NCI-H1694 treated with DMSO at 0.1 percent for 48 hours (cell line): ENCODE results near the gene DUSP7.

Experiments
- DNase-seq: peaks from one replicate; lab custom pipeline; 2025; lab: John Stamatoyannopoulos, UW

The DUSP7 gene

GRCh38 chr3:52028572-52028971, 27.8 kb downstream of the DUSP7 start:
- no peak for DNase-seq

- peak; percentile 64 for DNase-seq
Observed at GRCh38 chr3:52026041-52026440, 30.3 kb downstream of the DUSP7 start.

GRCh38 chr3:52025453-52025852, 30.9 kb downstream of the DUSP7 start:
- no peak for DNase-seq

- no peak for DNase-seq
Observed at GRCh38 chr3:52024765-52025452, 31.5 kb downstream of the DUSP7 start.

GRCh38 chr3:52023860-52024764, 32.3 kb downstream of the DUSP7 start:
- no peak for DNase-seq

GRCh38 chr3:52023101-52023770, 33.1 kb downstream of the DUSP7 start:
- no peak for DNase-seq

DNA sequence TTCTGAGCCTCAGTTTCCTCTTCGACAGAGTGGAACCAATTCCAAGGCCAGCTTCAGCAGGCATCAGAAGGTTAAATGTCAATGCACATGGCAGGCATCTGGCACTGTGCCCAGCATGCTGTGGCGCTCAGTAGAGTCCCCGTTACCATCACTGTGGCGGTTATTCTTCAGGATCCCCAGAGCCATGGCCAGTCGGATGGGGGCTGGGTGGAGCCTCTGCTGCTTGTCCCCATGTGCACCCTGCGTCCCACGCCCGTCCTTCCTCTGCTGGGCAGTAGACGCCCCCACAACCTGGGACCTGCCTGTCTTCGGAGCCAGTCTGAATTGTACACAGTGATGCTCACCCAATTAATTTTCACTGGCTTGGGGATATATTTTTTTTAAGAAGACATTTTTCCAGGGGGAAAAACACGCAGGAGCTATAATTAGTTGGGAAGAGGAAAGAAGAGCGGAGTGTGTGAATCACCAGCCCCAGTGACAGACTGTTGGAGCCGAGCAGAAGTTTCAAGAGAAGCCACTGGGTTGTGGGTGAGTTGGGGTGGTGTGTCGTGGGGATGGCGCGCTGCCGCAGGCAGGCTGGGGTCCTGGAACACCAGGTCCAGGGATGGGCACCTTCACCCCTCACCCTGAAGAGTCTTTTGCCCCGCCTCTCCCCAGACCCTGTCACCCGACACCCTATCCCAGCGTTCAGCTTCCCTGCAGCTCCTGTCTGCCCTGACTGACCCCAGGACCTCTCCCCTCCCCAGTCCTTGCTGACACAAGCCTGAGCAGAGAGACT, 33.9 kb downstream of the DUSP7 start:
- DNase-seq: no peak

DNA sequence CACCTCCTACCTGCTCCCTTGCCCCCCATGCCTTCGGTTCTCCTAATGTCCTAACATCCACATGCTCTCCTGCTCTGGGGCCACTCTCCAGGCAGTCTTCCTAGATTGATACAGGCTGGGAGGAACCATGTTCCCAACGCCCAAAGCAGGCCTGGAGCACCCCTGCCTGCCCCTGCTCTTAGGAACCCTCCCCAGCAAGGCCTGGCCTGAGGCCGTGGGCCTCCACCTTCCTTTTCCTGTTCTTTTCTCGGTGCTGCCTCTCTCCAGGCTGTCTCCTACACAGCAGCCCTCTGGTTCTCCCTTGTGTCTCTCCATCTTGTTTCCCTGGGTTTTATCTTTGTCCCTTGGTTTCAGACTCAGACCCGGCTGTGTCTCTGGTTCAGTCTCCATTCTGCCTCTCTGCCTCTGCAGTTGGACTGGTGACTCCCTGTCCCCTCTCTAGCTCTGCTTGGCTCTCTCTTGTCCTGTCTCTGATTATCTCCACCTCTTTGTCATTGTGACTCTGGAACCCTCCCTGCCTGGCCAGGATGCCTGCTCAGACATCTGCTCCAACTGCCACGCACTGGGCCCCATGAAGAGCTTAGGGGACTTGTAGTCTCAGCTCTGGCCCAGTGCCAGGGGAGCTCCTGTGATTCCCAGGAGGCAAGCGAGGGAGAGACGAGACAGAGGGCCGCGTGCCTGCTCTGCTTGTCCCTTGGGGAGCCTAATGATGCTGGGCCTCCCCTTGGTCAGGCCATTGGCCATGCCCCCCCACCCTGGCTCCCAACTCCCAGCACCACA, 34.7 kb downstream of the DUSP7 start:
- peak; percentile 50 for DNase-seq

DNA sequence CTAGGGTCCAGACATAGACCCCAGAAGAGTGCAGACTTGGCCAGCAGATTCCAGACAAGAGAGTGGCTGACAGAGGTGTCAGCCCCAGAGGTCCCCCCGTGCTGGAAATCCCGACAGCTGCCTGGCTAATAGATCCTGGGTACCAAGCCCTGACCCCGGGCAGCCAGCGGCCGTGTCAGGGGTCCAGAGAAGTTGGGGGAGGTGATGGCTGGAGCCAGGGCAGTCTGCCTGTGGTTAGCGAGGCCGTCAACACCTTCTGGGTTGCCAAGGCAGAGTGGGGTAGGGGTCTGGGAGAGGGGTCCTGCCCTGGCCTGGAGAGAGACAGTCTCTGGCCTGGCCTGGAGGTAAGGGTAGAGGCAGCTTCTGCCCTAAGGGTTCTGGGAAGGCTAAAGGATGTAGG, 35.6 kb downstream of the DUSP7 start:
- DNase-seq: no peak

DNA sequence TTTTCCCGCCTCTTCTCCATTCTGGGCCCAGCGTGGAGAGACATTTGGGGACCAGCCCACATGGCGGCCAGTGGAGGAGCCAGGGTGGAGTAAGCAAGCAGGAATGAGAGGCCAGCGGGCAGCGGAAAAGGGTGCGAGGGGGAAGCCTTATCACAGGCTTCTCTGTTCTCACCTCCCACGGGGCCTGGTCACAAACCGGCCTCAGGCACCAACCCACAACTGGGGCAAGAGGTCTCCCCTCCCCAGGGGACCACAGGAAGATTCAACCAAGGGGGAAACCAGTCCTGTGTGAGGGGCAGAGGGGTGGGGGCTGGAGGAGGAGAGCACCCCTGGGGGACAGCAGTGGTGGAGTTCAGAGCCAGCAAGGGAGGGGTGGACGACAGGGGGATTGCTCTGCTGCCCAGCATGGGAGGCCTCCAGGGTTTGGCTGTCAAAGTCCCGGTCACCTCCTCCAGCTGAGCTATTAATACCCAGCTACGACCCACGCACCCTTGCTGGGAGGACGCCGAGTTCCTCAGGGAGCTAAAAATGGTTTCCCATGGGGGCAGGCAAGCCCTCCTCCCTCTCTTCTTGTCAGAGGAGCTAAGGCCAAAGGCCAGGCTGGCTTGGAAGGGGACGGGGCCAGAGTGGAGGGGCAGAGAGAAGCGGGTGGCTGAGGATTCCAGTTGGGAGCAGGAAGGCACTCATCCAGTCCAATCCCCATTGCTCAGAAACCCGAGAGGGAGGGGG, 36.9 kb downstream of the DUSP7 start:
- DNase-seq: no peak

- DNase-seq: no peak
Observed at GRCh38 chr3:52018319-52019000, 37.9 kb downstream of the DUSP7 start.

GRCh38 chr3:52017586-52017985, 38.8 kb downstream of the DUSP7 start:
- DNase-seq: no peak

DNA sequence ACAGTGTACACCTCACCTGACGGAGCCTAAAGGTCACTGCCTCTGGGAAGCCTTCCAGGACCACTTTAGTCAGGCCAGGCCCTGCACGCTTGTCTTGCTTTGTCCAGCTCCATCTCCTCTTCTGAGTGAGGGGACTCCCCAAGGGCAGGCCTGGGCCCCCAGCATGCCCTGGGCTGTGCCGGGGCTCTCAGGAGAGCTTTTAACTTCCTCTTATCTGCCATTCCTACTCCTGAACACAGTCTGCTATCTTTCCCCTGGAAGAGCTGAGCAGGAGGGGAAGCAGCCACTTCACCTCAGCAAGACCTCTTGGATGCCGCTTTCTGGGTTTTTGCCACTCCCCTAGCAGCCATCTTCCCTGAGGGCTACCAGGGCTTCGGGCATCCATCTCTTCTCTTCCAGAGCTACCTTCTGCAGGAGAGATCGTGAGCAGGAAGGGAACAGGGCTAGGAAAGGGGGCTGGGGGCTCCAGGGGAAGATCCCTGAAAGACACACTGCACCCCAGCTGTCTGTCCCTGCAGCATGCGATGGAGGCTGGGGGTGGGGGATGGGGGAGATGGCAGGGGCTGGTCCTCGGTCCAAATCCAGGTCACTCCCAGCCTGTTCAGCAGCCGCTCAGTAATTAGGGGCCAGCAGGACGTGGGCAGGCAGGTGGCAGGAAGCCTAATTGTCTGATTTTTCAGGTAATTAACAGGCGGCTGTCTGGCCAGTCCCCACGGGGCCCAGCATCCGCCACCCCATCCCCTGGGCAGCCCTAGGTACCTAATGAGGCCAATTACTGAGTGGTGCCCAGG, 40.7 kb downstream of the DUSP7 start:
- DNase-seq: no peak

DNA sequence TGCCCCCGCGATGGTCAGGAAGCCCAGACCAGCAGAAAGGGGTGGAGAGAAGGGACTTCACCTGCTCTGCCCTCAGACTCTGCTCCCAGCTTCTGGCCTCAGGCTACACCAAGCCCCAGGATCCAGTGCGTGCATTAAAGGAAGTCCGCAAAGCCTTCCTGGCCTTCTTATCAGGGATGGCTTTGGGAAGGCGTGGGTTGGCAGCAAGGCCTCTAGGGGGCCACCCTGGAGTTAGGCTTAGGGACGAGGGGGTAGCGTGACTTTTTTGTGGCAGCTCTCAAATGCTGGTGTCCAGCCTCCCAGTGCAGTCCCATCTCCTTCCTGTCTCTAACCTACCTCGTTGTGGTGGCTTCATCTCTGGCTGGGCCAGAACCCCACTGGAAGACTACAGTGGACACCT, 41.8 kb downstream of the DUSP7 start:
- no peak for DNase-seq

- no peak for DNase-seq
Observed at GRCh38 chr3:52013802-52014598, 42.4 kb downstream of the DUSP7 start.

DNA sequence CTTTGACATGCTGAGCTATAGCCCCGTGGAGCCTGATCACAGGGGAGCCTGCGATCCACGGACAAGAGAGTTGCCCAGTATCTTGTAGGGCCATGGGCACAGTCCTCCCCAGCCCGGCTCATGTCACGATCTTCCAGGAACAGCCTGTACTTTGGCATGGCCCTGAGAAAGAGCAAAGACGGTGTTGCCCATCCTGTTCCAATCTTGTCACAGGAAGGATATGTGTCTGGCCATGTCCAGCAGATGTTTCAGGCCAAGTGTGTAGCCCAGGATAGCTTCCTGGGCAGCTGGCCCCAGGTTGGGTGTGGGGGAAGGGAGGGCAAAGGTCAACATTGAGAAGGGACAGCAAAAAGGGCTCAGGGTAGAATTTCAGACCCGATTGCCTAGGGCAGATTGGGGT, 43.7 kb downstream of the DUSP7 start:
- DNase-seq: no peak

- no peak for DNase-seq
Observed at GRCh38 chr3:52010431-52010830, 45.9 kb downstream of the DUSP7 start.

GRCh38 chr3:52007291-52007690, 49.1 kb downstream of the DUSP7 start:
- DNase-seq: no peak

DNA sequence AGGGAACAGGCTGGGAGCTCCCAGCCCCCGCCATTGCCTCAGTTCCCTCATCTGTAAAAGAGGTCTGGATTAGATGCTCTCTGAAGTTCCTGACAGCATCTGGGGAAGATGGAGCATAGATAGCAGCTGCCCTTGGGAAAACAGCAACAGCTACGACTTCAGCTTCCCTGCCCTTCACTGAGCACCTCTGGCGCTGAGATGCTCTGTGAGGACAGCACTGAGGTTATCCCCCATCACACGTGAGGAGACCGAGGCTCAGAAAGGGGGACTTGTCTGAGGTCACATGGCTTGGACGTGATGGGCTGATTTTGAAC, 49.6 kb downstream of the DUSP7 start:
- DNase-seq: no peak
